Measurements from ENCODE around the gene PPP2R5D.

Gene PPP2R5D

DNA sequence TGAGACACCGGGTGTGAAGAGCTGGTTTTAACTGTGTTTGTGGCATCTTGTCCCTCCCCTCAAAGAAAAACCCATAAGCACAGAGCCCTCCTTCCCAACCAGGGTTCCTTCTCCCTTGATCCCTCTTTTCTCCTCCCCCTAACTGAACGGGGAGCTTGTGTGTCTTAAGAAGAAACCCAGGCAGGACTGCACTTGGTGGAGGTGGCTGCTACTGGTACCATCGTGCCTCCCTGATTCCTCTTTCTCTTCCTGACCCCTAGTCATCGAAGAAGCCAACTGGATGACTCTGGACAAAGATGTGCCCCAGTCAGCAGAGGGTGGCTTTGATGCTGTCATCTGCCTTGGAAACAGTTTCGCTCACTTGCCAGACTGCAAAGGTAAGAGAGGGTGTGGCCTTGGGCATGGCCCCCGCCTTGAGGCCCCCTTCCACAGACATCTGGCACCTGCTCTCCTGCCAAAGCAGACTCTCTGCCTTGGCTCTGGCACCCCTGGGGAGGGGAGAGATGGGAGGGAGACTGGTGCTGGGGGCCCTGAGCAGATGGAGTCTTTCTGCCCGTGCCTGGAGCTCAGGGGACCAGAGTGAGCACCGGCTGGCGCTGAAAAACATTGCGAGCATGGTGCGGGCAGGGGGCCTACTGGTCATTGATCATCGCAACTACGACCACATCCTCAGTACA is 21.7 kb upstream of the PPP2R5D start:
- DNase-seq (ENCODE audit: low spot score) (no peak), ATAC-seq (ENCODE audit: low read depth) (no peak)
- Histone ChIP-seq H3K27me3 (ENCODE audit: insufficient read depth, poor library complexity, severe bottlenecking) (no peaks in the 10 kb centered on the region), H3K27ac (ENCODE audit: poor library complexity, severe bottlenecking) (no peak overlapping the region), H3K4me1 (ENCODE audit: insufficient read depth, poor library complexity, severe bottlenecking) (no peaks in the 10 kb centered on the region), H3K4me3 (ENCODE audit: severe bottlenecking) (no peak overlapping the region), H3K9me3 (ENCODE audit: severe bottlenecking) (no peaks in the 10 kb centered on the region), H3K36me3 (ENCODE audit: low read depth) (no peaks in the 10 kb centered on the region)
- TF ChIP-seq, protein P1, sequence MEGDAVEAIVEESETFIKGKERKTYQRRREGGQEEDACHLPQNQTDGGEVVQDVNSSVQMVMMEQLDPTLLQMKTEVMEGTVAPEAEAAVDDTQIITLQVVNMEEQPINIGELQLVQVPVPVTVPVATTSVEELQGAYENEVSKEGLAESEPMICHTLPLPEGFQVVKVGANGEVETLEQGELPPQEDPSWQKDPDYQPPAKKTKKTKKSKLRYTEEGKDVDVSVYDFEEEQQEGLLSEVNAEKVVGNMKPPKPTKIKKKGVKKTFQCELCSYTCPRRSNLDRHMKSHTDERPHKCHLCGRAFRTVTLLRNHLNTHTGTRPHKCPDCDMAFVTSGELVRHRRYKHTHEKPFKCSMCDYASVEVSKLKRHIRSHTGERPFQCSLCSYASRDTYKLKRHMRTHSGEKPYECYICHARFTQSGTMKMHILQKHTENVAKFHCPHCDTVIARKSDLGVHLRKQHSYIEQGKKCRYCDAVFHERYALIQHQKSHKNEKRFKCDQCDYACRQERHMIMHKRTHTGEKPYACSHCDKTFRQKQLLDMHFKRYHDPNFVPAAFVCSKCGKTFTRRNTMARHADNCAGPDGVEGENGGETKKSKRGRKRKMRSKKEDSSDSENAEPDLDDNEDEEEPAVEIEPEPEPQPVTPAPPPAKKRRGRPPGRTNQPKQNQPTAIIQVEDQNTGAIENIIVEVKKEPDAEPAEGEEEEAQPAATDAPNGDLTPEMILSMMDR (IDR thresholded peaks at IDR 0.05; ENCODE audit: poor library complexity, severe bottlenecking), result no peak

DNA sequence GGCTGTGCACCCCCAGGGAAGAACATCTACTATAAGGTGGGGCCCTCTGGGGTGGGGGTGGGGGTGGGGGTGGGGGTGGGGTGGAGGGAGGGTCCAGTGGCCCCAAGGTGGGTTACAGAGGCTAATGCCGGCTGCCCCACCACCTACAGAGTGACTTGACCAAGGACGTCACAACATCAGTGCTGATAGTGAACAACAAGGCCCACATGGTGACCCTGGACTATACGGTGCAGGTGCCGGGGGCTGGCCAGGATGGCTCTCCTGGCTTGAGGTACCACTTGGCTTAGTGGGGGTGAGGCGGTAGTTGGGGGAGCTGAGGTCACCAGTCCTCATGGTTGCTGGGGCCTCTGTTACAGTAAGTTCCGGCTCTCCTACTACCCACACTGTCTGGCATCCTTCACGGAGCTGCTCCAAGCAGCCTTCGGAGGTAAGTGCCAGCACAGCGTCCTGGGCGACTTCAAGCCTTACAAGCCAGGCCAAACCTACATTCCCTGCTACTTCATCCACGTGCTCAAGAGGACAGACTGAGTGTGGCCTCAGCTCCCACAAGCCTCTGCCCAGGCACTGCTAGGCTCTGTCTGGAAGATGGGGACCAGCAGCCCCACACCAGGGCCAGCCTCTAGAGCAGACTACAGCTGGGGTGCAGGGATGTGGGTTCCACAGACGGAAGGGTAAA is 21.1 kb upstream of the PPP2R5D start:
- Histone ChIP-seq H3K4me3 (ENCODE audit: severe bottlenecking) (no peak overlapping the region), H3K27me3 (ENCODE audit: insufficient read depth, poor library complexity, severe bottlenecking) (no peaks in the 10 kb centered on the region), H3K4me1 (ENCODE audit: insufficient read depth, poor library complexity, severe bottlenecking) (no peaks in the 10 kb centered on the region), H3K27ac (ENCODE audit: poor library complexity, severe bottlenecking) (no peak overlapping the region), H3K36me3 (ENCODE audit: low read depth) (no peaks in the 10 kb centered on the region), H3K9me3 (ENCODE audit: severe bottlenecking) (no peaks in the 10 kb centered on the region)
- TF ChIP-seq, protein P1 (IDR thresholded peaks at IDR 0.05; ENCODE audit: poor library complexity, severe bottlenecking), result no peak
- no peak for ATAC-seq (ENCODE audit: low read depth)
- no peak for DNase-seq (ENCODE audit: low spot score)

DNA sequence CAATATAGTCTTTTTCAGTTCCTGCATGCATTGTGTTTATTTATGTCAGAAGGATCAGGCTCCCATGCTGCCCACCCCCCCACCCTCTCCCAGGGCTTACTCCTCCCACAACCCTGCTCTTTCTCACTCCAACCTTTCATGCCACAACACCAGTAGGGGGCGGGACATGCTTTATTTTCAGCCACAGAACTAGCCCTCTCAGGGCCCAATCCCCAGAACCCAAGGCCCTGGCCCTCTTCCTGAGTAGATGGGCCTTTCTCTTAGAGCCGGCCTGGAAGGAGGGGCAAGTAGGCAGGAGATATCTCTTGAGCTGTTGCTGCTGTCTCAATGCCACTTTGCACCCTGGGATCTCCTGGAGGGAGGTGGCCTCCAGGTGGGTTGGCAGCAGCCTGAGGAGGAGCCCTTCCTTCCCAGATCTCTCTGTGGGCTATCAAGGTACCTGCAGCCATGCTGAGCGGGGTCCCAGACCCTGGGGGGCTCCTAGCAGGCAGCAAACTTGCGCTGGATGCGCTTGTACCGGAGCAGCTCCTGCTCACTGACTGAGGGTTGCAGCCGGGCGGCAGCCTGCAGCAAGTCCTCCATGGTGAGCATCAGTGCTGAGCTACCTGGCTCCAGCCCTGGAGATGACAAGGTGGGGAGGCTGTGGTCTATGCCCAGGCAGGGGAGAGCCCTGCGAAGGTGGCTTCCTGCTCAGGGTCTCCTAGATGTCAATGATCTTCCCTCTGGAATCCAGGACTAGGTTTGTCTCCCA is 20.3 kb upstream of the PPP2R5D start:
- DNase-seq (ENCODE audit: low spot score) (no peak), ATAC-seq (ENCODE audit: low read depth) (0 out of 3 replicates have a peak, but pooled peaks have one; percentile 18)

DNA sequence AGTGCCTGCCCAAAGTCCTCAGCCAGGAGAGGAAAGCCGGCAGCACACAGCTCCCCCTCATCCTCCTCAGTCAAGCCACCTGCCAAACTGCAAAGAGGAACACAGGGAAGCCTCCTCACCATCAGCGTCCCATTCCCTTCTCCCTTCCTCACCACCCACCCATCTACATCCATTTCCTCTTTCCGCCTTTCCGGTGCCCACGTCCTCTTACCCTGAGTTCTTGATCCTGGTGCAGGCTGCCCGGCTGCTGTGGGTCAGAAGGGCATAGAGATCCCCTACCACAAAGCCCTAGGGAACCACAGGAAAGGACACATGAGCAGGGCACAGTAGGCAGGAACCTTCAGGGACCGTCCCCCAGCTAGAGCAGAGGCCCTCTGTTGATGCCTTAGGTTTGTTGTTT is 17.8 kb upstream of the PPP2R5D start:
- DNase-seq (ENCODE audit: low spot score), result no peak
- no peak for ATAC-seq (ENCODE audit: low read depth)
- Histone ChIP-seq H3K27me3 (ENCODE audit: insufficient read depth, poor library complexity, severe bottlenecking) (no peaks in the 10 kb centered on the region), H3K36me3 (ENCODE audit: low read depth) (no peaks in the 10 kb centered on the region), H3K27ac (ENCODE audit: poor library complexity, severe bottlenecking) (no peak overlapping the region), H3K4me1 (ENCODE audit: insufficient read depth, poor library complexity, severe bottlenecking) (peaks cover 5% of the 10 kb centered on the region), H3K4me3 (ENCODE audit: severe bottlenecking) (no peak overlapping the region), H3K9me3 (ENCODE audit: severe bottlenecking) (no peaks in the 10 kb centered on the region)
- TF ChIP-seq, protein P1 (IDR thresholded peaks at IDR 0.05; ENCODE audit: poor library complexity, severe bottlenecking), result no peak

More for the DNA sequence above, 20.3 kb upstream of the PPP2R5D start:
- no peaks in the 10 kb centered on the region for H3K4me1 ChIP-seq (ENCODE audit: insufficient read depth, poor library complexity, severe bottlenecking)
- H3K27ac ChIP-seq (ENCODE audit: poor library complexity, severe bottlenecking), result no peak overlapping the region
- H3K36me3 ChIP-seq (ENCODE audit: low read depth), result no peaks in the 10 kb centered on the region
- TF ChIP-seq, protein P1 (IDR thresholded peaks at IDR 0.05; ENCODE audit: poor library complexity, severe bottlenecking), result peak; percentile 32
- H3K4me3 ChIP-seq (ENCODE audit: severe bottlenecking), result no peak overlapping the region
- H3K9me3 ChIP-seq (ENCODE audit: severe bottlenecking), result no peaks in the 10 kb centered on the region
- H3K27me3 ChIP-seq (ENCODE audit: insufficient read depth, poor library complexity, severe bottlenecking), result no peaks in the 10 kb centered on the region
